ENCODE measurements around the gene FANCM.

The FANCM gene

DNA sequence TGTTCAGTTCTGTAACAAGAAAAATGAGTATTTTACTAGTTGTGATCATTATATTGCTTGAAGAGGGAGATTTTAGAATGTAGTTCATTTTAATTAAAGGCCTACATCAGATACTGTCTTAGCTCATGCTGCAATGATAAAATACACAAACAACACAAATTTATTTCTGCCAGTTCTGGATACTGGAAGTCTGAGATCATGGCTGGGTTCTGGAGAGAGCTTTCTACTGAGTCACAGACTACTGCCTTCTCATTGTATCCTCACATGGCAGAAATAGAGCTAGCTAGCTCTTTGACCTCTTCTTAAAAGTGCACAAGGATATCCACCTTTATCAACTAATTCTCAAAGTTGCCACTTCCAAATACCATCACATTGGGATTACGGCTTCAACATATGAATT, 63.5 kb downstream of the FANCM start:
- Histone ChIP-seq H2AK5ac (ENCODE audit: low read length) (no peak overlapping the region), H3K27ac (ENCODE audit: low read depth, low read length) (no peak overlapping the region)
- no CpG with 5 or more reads among the region's 1 CpG for WGBS (ENCODE audit: extremely low coverage, insufficient coverage, low lambda C conversion rate)

DNA sequence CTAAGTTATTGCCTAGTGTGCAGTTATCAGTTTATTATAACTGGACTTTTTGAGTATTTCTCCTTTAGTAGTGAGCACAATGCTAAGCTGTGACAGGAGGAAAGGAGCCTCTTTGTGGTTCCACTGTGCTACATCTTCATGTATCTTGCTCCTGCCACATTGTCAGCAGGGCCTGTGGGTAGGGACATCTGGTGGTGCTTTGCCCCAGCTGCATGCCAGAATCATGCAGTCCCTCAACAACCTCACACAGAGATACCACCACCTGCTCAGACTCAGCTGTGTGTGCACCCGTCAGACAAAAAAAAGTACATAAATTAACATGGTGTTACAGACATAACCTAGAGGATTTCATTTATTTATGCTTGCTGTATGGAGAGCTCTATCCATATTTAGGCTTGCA, 66.2 kb downstream of the FANCM start:
- Histone ChIP-seq H2BK5ac (ENCODE audit: low read length) (no peak overlapping the region), H3K36me3 (ENCODE audit: control insufficient read depth, insufficient read depth, low read length) (no peaks in the 10 kb centered on the region), H3K4me2 (ENCODE audit: low read length) (no peak overlapping the region), H3K4me3 (ENCODE audit: low read length) (no peak overlapping the region), H3K23ac (ENCODE audit: low read length) (no peak overlapping the region), H2BK120ac (ENCODE audit: low read depth, low read length) (no peak overlapping the region), H3K27me3 (ENCODE audit: insufficient read depth, low read length, poor library complexity) (no peaks in the 10 kb centered on the region), H4K8ac (ENCODE audit: low read depth, low read length) (no peak overlapping the region), H3K18ac (ENCODE audit: low read length) (no peak overlapping the region), H2AK5ac (ENCODE audit: low read length) (no peak overlapping the region), H3K79me1 (ENCODE audit: low read length) (no peaks in the 10 kb centered on the region), H3K79me2 (ENCODE audit: control insufficient read depth, insufficient read depth, low read length) (no peaks in the 10 kb centered on the region), H4K5ac (ENCODE audit: low read length) (no peak overlapping the region), H3K4me1 (ENCODE audit: control insufficient read depth, low read depth, low read length) (no peaks in the 10 kb centered on the region), H3K27ac (ENCODE audit: low read depth, low read length) (no peak overlapping the region), H3K9ac (ENCODE audit: low read length) (no peak overlapping the region), H3K4ac (ENCODE audit: low read depth, low read length) (no peak overlapping the region), H3K56ac (ENCODE audit: low read length) (no peak overlapping the region), H2BK15ac (replicated peaks; ENCODE audit: low read depth) (no peak overlapping the region)
- WGBS (ENCODE audit: extremely low coverage, insufficient coverage, low lambda C conversion rate): no CpG with 5 or more reads among the region's 1 CpG
- peak; percentile 46 for DNase-seq

More for the DNA sequence above, 63.5 kb downstream of the FANCM start:
- no peaks in the 10 kb centered on the region for H3K79me2 ChIP-seq (ENCODE audit: control insufficient read depth, insufficient read depth, low read length)
- no peak overlapping the region for H3K18ac ChIP-seq (ENCODE audit: low read length)
- H3K27me3 ChIP-seq (ENCODE audit: insufficient read depth, low read length, poor library complexity): no peaks in the 10 kb centered on the region
- no peak overlapping the region for H3K9ac ChIP-seq (ENCODE audit: low read length)
- H3K4ac ChIP-seq (ENCODE audit: low read depth, low read length): no peak overlapping the region
- H4K8ac ChIP-seq (ENCODE audit: low read depth, low read length): no peak overlapping the region
- no peaks in the 10 kb centered on the region for H3K4me1 ChIP-seq (ENCODE audit: control insufficient read depth, low read depth, low read length)
- no peak for DNase-seq
- H3K23ac ChIP-seq (ENCODE audit: low read length): no peak overlapping the region
- no peak overlapping the region for H3K4me3 ChIP-seq (ENCODE audit: low read length)
- no peak overlapping the region for H3K4me2 ChIP-seq (ENCODE audit: low read length)
- H2BK15ac ChIP-seq (replicated peaks; ENCODE audit: low read depth): no peak overlapping the region
- no peak overlapping the region for H2BK5ac ChIP-seq (ENCODE audit: low read length)
- H3K36me3 ChIP-seq (ENCODE audit: control insufficient read depth, insufficient read depth, low read length): no peaks in the 10 kb centered on the region
- H3K79me1 ChIP-seq (ENCODE audit: low read length): no peaks in the 10 kb centered on the region
- H4K5ac ChIP-seq (ENCODE audit: low read length): no peak overlapping the region
- H3K56ac ChIP-seq (ENCODE audit: low read length): no peak overlapping the region
- no peak overlapping the region for H2BK120ac ChIP-seq (ENCODE audit: low read depth, low read length)

- no peak overlapping the region for H3K23ac ChIP-seq (ENCODE audit: low read length)
- no peaks in the 10 kb centered on the region for H3K4me1 ChIP-seq (ENCODE audit: control insufficient read depth, low read depth, low read length)
- no peaks in the 10 kb centered on the region for H3K79me1 ChIP-seq (ENCODE audit: low read length)
- no peak overlapping the region for H4K5ac ChIP-seq (ENCODE audit: low read length)
- DNase-seq: no peak
- no peak overlapping the region for H2AK5ac ChIP-seq (ENCODE audit: low read length)
- H3K18ac ChIP-seq (ENCODE audit: low read length): no peak overlapping the region
- no peaks in the 10 kb centered on the region for H3K79me2 ChIP-seq (ENCODE audit: control insufficient read depth, insufficient read depth, low read length)
- H3K36me3 ChIP-seq (ENCODE audit: control insufficient read depth, insufficient read depth, low read length): no peaks in the 10 kb centered on the region
- no peak overlapping the region for H3K4me2 ChIP-seq (ENCODE audit: low read length)
- no peak overlapping the region for H4K8ac ChIP-seq (ENCODE audit: low read depth, low read length)
- no peak overlapping the region for H3K9ac ChIP-seq (ENCODE audit: low read length)
- no peak overlapping the region for H2BK15ac ChIP-seq (replicated peaks; ENCODE audit: low read depth)
- no peak overlapping the region for H2BK120ac ChIP-seq (ENCODE audit: low read depth, low read length)
- no peak overlapping the region for H3K27ac ChIP-seq (ENCODE audit: low read depth, low read length)
- no peak overlapping the region for H3K4me3 ChIP-seq (ENCODE audit: low read length)
- no peak overlapping the region for H2BK5ac ChIP-seq (ENCODE audit: low read length)
- no peaks in the 10 kb centered on the region for H3K27me3 ChIP-seq (ENCODE audit: insufficient read depth, low read length, poor library complexity)
- no peak overlapping the region for H3K4ac ChIP-seq (ENCODE audit: low read depth, low read length)
- no peak overlapping the region for H3K56ac ChIP-seq (ENCODE audit: low read length)
These were observed 68.5 kb downstream of the FANCM start for GRCh38 chr14:45204241-45204640.

- no peak overlapping the region for H2AK5ac ChIP-seq (ENCODE audit: low read length)
- H4K8ac ChIP-seq (ENCODE audit: low read depth, low read length): no peak overlapping the region
- no peak overlapping the region for H3K4me2 ChIP-seq (ENCODE audit: low read length)
- H3K27ac ChIP-seq (ENCODE audit: low read depth, low read length): no peak overlapping the region
- H3K56ac ChIP-seq (ENCODE audit: low read length): no peak overlapping the region
- peaks cover 7% of the 10 kb centered on the region for H3K4me1 ChIP-seq (ENCODE audit: control insufficient read depth, low read depth, low read length)
- no peak overlapping the region for H3K9ac ChIP-seq (ENCODE audit: low read length)
- H3K36me3 ChIP-seq (ENCODE audit: control insufficient read depth, insufficient read depth, low read length): peaks cover 2% of the 10 kb centered on the region
- H2BK5ac ChIP-seq (ENCODE audit: low read length): no peak overlapping the region
- H3K4ac ChIP-seq (ENCODE audit: low read depth, low read length): no peak overlapping the region
- no peak overlapping the region for H4K5ac ChIP-seq (ENCODE audit: low read length)
- no peak overlapping the region for H3K18ac ChIP-seq (ENCODE audit: low read length)
- H3K79me1 ChIP-seq (ENCODE audit: low read length): no peaks in the 10 kb centered on the region
- H2BK120ac ChIP-seq (ENCODE audit: low read depth, low read length): no peak overlapping the region
- H3K23ac ChIP-seq (ENCODE audit: low read length): no peak overlapping the region
- H3K27me3 ChIP-seq (ENCODE audit: insufficient read depth, low read length, poor library complexity): no peaks in the 10 kb centered on the region
- H2BK15ac ChIP-seq (replicated peaks; ENCODE audit: low read depth): no peak overlapping the region
- no CpG with 5 or more reads among the region's 1 CpG for WGBS (ENCODE audit: extremely low coverage, insufficient coverage, low lambda C conversion rate)
- H3K79me2 ChIP-seq (ENCODE audit: control insufficient read depth, insufficient read depth, low read length): no peaks in the 10 kb centered on the region
- no peak overlapping the region for H3K4me3 ChIP-seq (ENCODE audit: low read length)
- no peak for DNase-seq
These were observed 74.4 kb downstream of the FANCM start for GRCh38 chr14:45210159-45210558.

GRCh38 chr14:45211295-45211694, 75.6 kb downstream of the FANCM start:
- Histone ChIP-seq H3K27ac (ENCODE audit: low read depth, low read length) (no peak overlapping the region), H3K36me3 (ENCODE audit: control insufficient read depth, insufficient read depth, low read length) (peaks cover 2% of the 10 kb centered on the region), H2BK15ac (replicated peaks; ENCODE audit: low read depth) (no peak overlapping the region), H3K9ac (ENCODE audit: low read length) (no peak overlapping the region), H4K5ac (ENCODE audit: low read length) (no peak overlapping the region), H3K18ac (ENCODE audit: low read length) (no peak overlapping the region), H3K4me3 (ENCODE audit: low read length) (no peak overlapping the region), H3K4me1 (ENCODE audit: control insufficient read depth, low read depth, low read length) (peaks cover 7% of the 10 kb centered on the region), H3K79me2 (ENCODE audit: control insufficient read depth, insufficient read depth, low read length) (no peaks in the 10 kb centered on the region), H3K79me1 (ENCODE audit: low read length) (no peaks in the 10 kb centered on the region), H4K8ac (ENCODE audit: low read depth, low read length) (no peak overlapping the region), H3K4ac (ENCODE audit: low read depth, low read length) (no peak overlapping the region), H3K4me2 (ENCODE audit: low read length) (no peak overlapping the region), H3K56ac (ENCODE audit: low read length) (no peak overlapping the region), H2BK120ac (ENCODE audit: low read depth, low read length) (no peak overlapping the region), H3K27me3 (ENCODE audit: insufficient read depth, low read length, poor library complexity) (no peaks in the 10 kb centered on the region), H3K23ac (ENCODE audit: low read length) (no peak overlapping the region), H2BK5ac (ENCODE audit: low read length) (no peak overlapping the region), H2AK5ac (ENCODE audit: low read length) (no peak overlapping the region)
- DNase-seq: peak; percentile 45
- WGBS (ENCODE audit: extremely low coverage, insufficient coverage, low lambda C conversion rate): no CpG with 5 or more reads among the region's 1 CpG

- no peak overlapping the region for H3K27ac ChIP-seq (ENCODE audit: low read depth, low read length)
- peak; percentile 81 for DNase-seq
- H3K18ac ChIP-seq (ENCODE audit: low read length): no peak overlapping the region
- no peaks in the 10 kb centered on the region for H3K27me3 ChIP-seq (ENCODE audit: insufficient read depth, low read length, poor library complexity)
- H3K4ac ChIP-seq (ENCODE audit: low read depth, low read length): no peak overlapping the region
- no peak overlapping the region for H3K9ac ChIP-seq (ENCODE audit: low read length)
- peaks cover 2% of the 10 kb centered on the region for H3K36me3 ChIP-seq (ENCODE audit: control insufficient read depth, insufficient read depth, low read length)
- H4K8ac ChIP-seq (ENCODE audit: low read depth, low read length): no peak overlapping the region
- no peak overlapping the region for H3K4me3 ChIP-seq (ENCODE audit: low read length)
- no peak overlapping the region for H3K23ac ChIP-seq (ENCODE audit: low read length)
- no peaks in the 10 kb centered on the region for H3K79me1 ChIP-seq (ENCODE audit: low read length)
- no peak overlapping the region for H3K56ac ChIP-seq (ENCODE audit: low read length)
- no CpG with 5 or more reads among the region's 3 CpGs for WGBS (ENCODE audit: extremely low coverage, insufficient coverage, low lambda C conversion rate)
- H2BK5ac ChIP-seq (ENCODE audit: low read length): no peak overlapping the region
- no peak overlapping the region for H2AK5ac ChIP-seq (ENCODE audit: low read length)
- no peak overlapping the region for H2BK120ac ChIP-seq (ENCODE audit: low read depth, low read length)
- H4K5ac ChIP-seq (ENCODE audit: low read length): no peak overlapping the region
- H3K4me2 ChIP-seq (ENCODE audit: low read length): no peak overlapping the region
- peaks cover 7% of the 10 kb centered on the region for H3K4me1 ChIP-seq (ENCODE audit: control insufficient read depth, low read depth, low read length)
- H3K79me2 ChIP-seq (ENCODE audit: control insufficient read depth, insufficient read depth, low read length): no peaks in the 10 kb centered on the region
- H2BK15ac ChIP-seq (replicated peaks; ENCODE audit: low read depth): no peak overlapping the region
These were observed 76.5 kb downstream of the FANCM start for GRCh38 chr14:45212231-45212630.
